KOPT-K1 (cell line): Measurements from ENCODE around the gene CTNNBL1.
"Not testable (repeated sequence)": the region's sequence is repeated elsewhere in the genome, so short reads cannot be mapped to it uniquely, and the experiment has no call there.

Source experiments
- H3K27ac ChIP-seq: fragments of 200-600 bp; sonication (generic); 2 replicates; pipeline ENCODE4 v1.5.1; 2016; ENCODE audit warnings: antibody characterized with exemption, mild to moderate bottlenecking, low read depth, low read length; ENCODE audit not compliant: poor library complexity, severe bottlenecking
- H3K36me3 ChIP-seq: fragments of 200-600 bp; sonication (generic); 2 replicates; pipeline ENCODE4 v1.5.1; 2017; ENCODE audit warnings: antibody characterized with exemption, mild to moderate bottlenecking, low read length, moderate library complexity; ENCODE audit not compliant: insufficient read depth
- H3K9me3 ChIP-seq: fragments of 200-600 bp; sonication (generic); 2 replicates; pipeline ENCODE4 v1.5.1; 2017; ENCODE audit warnings: antibody characterized with exemption, low read length, mild to moderate bottlenecking; ENCODE audit not compliant: insufficient read depth, poor library complexity, severe bottlenecking

CTNNBL1 gene

DNA sequence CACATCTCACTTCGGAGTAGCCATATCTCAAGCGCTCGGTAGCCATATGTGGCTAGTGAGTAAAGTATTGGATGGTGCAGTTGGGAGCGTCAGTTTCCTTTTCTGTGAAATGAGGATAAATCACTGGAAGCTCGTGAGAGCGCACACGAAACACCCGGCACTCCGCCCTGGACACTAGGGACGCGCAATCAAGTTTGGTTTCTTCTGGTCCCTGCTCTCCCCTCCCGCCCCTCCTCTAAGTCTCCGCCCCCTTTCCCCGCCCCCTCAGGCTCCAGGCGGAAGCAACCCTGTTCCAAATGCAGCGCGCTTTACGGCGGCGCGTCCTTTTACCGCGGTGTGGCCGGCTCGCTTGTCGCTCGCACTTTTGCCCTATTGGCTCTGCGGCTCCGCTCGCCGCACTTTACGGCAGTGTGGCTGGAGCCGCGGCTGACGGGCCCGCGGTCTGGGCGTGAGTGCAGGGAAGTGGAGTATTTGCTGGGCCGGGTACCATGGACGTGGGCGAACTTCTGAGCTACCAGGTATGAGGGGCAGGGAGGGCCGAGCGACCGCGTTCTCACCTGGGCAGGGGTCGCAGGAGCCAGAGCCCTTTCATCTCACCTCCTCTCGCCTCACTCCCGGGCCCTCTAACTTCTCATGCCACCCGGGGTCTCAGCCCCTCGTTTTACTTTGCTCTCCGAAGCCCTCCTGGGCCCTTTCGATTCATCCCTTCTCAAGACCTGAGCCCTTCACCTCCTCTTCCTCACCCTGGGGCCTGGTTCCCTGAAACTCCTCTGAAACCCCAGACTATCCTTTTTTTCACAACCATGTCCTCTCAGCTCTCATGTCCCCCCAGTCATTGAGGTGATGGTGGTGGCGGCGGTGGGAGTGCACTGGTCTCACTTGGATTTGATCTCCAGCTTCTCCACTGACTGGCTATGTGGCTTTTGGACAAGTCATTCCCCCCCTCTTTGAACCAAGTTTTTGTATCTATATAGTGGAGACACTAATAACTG is at the start of gene CTNNBL1:
Gene CTNNBL1, plus strand, starts transcription at position 396 of the 992 bp plus-strand sequence. Its CDS starts 93 bp downstream, at position 489.
- H3K9me3 ChIP-seq: no peaks in the 10 kb centered on the region
- H3K36me3 ChIP-seq: peaks cover 5% of the 10 kb centered on the region; the same call in 1 of the 2 replicates
- H3K27ac ChIP-seq: peak within 1 kb of the TSS; percentile 60

GRCh38 chr20:37644605-37645004 is 49.2 kb upstream of the CTNNBL1 start:
- Histone ChIP-seq H3K36me3 (no peaks in the 10 kb centered on the region), H3K27ac (no peak overlapping the region), H3K9me3 (no peaks in the 10 kb centered on the region)

DNA sequence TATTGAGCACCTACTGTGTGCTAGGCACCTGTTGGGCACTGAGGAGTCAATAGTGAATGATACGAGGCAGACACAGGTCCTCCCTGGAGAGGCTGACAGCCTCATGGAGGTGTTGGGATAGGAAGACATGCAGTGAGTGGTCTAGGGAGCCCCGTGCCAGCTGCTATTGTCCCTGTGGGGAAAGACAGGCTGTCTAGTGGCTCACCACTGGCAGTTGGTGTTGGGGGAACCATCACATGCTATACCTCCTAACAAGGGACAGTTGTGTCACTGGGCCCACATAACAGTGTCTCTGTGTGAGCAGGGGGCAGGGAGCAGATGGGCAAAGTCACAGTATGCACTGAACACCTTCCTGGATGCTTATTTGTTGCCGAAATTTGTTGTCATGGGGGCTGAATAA is 45.9 kb upstream of the CTNNBL1 start:
- Histone ChIP-seq H3K9me3 (no peaks in the 10 kb centered on the region), H3K27ac (no peak overlapping the region), H3K36me3 (no peaks in the 10 kb centered on the region)

- Histone ChIP-seq H3K27ac (no peak overlapping the region), H3K36me3 (no peaks in the 10 kb centered on the region), H3K9me3 (no peaks in the 10 kb centered on the region)
These were observed 44.8 kb upstream of the CTNNBL1 start for GRCh38 chr20:37649017-37649416.

- H3K9me3 ChIP-seq: no peaks in the 10 kb centered on the region
- H3K27ac ChIP-seq: no peak overlapping the region
- no peaks in the 10 kb centered on the region for H3K36me3 ChIP-seq
These were observed 44.0 kb upstream of the CTNNBL1 start for GRCh38 chr20:37649676-37650370.

GRCh38 chr20:37650661-37651060 is 43.2 kb upstream of the CTNNBL1 start:
- Histone ChIP-seq H3K36me3 (no peaks in the 10 kb centered on the region), H3K9me3 (no peaks in the 10 kb centered on the region), H3K27ac (no peak overlapping the region)

- H3K9me3 ChIP-seq: no peaks in the 10 kb centered on the region
- H3K27ac ChIP-seq: no peak overlapping the region
- H3K36me3 ChIP-seq: no peaks in the 10 kb centered on the region
These were observed 41.9 kb upstream of the CTNNBL1 start for GRCh38 chr20:37651932-37652331.

DNA sequence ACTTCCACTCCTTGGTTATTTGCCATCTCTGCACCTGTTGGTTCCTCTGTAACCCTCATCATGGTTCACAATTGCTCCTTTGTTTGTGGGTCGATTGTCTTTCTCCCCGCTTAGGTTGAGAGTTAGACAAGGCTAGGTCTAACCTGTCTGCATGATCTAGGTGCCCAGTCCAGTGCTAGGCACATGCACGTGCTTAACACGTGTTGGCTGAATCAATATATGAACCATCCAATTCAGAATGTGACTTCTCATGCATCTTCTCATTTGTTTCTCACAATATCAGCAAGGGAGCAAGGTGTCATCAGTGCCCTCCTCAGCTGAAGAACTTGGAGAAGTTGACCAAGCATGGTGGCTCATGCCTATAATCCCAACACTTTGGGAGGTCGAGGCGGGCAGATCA is 36.9 kb upstream of the CTNNBL1 start:
- H3K9me3 ChIP-seq: no peaks in the 10 kb centered on the region
- no peak overlapping the region for H3K27ac ChIP-seq
- H3K36me3 ChIP-seq: no peaks in the 10 kb centered on the region

DNA sequence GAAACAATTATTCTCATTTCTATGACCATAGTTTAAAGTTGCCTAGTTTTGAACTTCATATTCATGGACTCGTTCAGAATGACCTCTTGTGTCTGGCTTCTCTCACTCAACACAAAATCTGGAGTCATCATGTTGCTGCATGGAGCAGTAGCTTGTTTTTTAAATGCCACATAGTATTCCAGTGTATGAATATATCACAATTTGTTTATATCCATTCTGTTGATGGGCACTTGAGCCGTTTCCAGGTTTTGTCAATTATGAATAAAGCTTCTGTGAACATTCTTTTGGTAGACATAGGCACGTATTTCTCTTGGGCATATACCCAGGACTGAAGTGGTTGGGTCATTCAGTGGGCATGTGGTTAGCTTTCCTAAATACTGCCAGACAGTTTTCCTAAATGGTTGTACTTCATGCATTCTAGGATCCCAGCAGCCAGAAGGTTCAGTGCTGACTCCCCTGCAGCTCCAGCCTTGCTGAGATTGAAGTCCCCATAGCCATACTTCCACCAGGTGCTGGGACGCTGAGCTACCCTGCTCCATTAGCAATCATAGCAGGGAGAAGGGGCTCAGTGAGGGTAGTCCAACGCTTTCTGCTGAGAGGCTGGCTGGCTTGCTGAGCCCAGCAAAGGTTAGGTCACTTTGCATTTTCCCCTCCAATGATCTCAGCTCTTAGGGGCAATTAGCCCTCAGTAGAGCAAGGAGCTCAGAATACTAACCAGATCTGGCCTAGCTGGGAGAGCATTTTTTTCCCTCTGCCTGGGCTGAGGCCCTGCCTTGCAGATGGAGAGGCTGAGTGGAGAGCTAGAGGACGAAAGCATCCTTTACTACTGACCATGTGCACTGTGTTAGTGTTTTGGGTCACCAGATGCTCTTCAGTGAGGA is 35.7 kb upstream of the CTNNBL1 start:
- Histone ChIP-seq H3K27ac (no peak overlapping the region), H3K36me3 (no peaks in the 10 kb centered on the region), H3K9me3 (no peaks in the 10 kb centered on the region)

GRCh38 chr20:37661519-37661918 is 32.3 kb upstream of the CTNNBL1 start:
- Histone ChIP-seq H3K9me3 (peaks cover 8% of the 10 kb centered on the region), H3K27ac (no peak overlapping the region), H3K36me3 (no peaks in the 10 kb centered on the region)

DNA sequence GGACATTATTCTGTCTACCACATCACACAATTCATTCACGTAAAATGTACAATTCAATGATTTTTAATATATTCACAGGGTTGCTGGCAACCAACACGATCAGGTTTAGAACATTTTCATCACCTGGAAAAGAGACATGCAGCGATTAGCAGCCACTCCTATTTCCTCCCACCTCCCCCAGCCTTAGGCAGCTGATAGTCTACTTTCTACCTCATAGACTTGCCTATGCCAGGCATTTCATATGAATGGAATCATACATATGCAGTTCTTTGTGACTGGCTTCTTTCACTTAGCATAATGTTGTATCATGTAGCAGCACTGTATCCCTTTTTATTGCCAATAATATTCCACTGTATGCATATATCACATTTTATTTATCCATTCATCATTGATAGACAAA is 31.5 kb upstream of the CTNNBL1 start:
- Histone ChIP-seq H3K27ac (no peak overlapping the region), H3K36me3 (no peaks in the 10 kb centered on the region), H3K9me3 (peaks cover 8% of the 10 kb centered on the region)

- not testable (repeated sequence) for H3K9me3 ChIP-seq, H3K36me3 ChIP-seq, H3K27ac ChIP-seq
These were observed 29.2 kb upstream of the CTNNBL1 start for GRCh38 chr20:37664595-37664994.

- Histone ChIP-seq H3K9me3 (peaks cover 8% of the 10 kb centered on the region), H3K36me3 (no peaks in the 10 kb centered on the region), H3K27ac (no peak overlapping the region)
These were observed 25.7 kb upstream of the CTNNBL1 start for GRCh38 chr20:37668166-37668565.

- peaks cover 8% of the 10 kb centered on the region for H3K9me3 ChIP-seq
- no peak overlapping the region for H3K27ac ChIP-seq
- no peaks in the 10 kb centered on the region for H3K36me3 ChIP-seq
These were observed 24.6 kb upstream of the CTNNBL1 start for GRCh38 chr20:37669062-37669772.
